Astrocyte of the hippocampus (primary cell): ENCODE results near the gene SNX9.
"Not testable (repeated sequence)": the region's sequence is repeated elsewhere in the genome, so short reads cannot be mapped to it uniquely, and the experiment has no call there.

Experiments
- DNase-seq: peaks from one replicate; pipeline ENCODE4 v3.0.0; 2011; ENCODE audit warnings: low read depth, low spot score

The SNX9 gene

GRCh38 chr6:157823001-157823527 lies at the start of gene SNX9:
SNX9 (plus strand) TSS chr6:157823246; CDS start chr6:157823435, 189 bp downstream.
- DNase-seq = peak; percentile 92

GRCh38 chr6:157773248-157773773 lies 49.7 kb upstream of the SNX9 start:
- DNase-seq = no peak

DNA sequence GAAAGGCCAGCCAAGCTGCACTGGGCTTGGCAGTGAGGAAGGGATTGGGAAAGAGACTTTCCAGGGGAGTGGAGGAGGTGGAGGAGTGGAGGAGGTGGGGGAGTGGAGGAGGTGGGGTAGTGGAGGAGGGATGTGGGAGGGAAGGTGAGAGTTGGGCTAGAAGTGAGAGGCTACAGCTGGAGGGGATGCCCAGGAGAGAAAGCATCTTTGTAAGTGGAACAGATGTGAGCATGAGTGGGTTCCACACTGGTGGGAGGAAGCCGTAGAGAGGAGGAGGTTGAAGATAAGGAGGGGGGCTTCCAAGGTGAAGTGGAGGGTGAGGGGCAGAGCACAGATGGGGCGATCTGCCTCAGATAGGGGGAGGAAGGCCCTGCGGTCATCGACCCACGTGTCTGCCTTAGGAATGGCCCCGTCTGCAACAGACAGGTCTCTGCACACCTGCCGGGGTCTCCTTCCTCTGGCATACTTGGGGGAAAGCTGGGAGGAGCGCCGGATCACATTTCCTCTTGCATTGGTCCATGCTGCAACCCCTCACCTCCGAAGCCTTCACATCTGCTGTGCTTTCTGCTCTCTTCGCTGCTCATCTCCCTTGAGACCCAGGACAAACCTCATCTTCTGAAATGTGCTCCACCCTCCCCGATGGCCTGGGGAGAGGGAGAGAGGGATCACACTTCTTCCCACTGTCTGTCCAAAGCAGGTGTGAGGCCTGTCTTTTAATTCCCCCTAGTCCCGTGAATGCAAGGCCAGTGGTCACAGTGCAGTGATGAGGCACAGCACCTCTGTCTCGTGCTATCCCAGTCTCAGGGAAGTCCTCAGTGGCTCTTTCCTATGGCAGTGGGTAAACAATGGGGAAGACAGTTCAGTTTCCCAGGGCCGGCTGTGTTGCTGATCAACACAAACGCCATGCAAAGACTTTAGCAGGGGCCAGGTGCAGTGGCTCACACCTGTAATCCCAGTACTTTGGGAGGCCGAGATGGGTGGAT lies 48.6 kb upstream of the SNX9 start:
- no peak for DNase-seq

GRCh38 chr6:157775376-157775775 lies 47.7 kb upstream of the SNX9 start:
- no peak for DNase-seq

DNA sequence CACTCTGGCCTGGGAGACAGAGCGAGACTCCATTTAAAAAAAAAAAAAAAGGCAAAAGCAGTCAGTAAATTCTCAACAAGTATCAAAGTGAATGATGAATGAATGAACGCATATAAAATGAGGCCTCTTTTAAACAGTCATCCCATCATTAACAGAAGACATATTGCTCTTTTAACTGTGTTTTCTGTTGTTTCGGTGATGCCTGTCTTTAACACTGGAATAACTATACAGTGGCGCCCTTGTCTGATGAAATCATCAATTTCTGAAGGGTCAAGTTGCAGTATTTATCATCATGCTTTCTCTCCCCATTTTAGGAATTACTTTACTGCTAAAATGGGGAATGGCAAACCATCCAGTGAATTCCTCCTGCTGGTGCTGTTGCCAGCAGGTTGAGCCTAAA lies 45.7 kb upstream of the SNX9 start:
- no peak for DNase-seq

GRCh38 chr6:157778719-157779118 lies 44.3 kb upstream of the SNX9 start:
- no peak for DNase-seq

DNA sequence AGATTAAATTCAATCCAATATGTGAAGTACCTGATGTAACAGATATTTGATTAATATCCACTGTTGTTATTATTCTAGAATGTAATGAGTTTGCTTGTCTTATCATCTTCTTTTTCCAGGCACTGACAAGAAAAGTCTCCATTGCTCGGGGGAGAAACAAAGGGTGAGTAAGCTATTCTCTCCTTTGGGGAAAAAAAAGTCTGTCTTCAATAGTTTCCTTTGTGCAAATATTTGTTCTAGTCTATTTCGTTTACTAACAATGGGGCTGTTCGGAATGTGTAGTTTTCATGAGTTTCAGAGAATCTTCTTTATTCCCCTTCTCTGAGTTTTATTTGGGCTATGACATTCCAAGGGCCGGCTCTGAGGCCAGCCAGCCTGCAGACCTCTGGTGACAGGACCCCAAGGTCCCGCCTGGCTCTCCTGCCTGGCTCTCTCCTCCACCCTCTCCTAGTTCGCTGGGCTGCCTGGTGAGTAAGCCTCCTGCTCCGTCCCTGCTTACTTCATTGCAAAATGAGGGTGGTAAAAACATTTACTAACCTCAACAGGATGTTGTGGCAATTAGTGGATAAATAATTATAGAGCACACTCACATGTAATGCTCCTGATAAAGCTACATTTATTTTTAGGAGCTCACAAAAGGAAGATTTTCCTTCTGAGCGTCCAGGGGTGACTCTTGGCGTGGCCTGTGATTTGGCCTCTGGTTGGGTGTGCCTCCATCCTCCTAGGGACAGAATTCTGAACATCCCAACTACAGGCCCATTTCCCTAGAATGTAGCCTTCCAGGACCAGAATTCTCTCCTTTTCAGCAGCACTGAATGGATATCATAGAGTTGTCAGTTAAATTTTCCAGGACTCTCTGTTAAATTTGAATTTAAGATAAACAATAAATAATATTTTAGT lies 43.1 kb upstream of the SNX9 start:
- no peak for DNase-seq

- no peak for DNase-seq
Observed at GRCh38 chr6:157785636-157786035, 37.4 kb upstream of the SNX9 start.

DNA sequence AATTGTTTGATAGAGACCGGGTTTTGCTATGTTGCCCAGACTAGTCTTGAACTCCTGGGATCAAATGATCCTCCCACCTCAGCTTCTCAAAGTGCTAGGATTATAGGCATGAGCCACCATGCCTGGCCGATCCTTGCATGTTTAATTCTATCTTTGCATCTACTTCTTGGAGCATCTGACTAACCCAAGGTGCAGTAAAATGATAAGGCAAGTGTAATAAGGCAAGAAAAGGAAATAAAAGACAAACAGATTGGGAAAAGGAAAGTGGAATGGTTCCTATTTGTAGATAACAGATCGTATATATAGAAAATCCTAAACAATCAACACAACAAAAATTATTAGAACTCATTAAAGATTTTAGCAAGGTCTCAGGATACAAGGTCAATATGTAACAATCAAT lies 36.8 kb upstream of the SNX9 start:
- no peak for DNase-seq

DNA sequence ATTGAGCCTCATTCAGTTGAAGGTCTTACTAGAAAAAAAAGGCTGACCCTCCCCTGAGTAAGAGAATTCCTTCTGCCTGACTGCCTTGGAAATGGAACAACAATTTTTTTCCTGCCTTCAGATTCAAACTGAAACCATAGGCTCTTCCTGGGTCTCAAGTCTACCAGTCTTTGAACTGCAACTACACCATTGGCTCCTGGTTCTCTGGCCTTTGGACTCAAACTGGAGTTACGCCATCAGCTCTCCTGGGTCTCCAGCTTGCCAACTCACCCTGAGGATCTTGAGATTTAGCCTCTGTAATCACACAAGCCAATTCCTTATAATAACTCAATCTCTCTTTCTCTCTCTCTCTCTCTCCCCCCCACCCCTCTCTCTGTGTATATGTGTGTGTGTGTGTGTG lies 36.0 kb upstream of the SNX9 start:
- no peak for DNase-seq

DNA sequence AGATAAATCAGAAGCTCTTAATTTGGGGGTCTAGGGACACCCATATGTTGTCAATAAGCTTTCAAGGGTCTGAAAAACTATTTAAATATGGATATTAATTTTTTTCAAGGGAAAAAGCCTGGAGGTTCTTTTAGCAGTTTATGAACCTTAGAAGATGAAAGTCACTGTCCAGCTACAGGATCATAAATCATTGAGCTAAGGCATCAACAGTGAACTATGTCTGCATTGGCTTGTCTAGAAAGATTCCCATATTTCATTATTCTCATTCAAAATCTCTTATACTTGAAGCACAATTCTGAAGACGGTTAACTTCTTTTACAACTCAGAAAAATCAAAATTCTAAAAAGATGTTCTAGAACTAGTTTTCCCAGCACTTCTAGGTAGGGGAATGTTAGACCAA lies 34.9 kb upstream of the SNX9 start:
- no peak for DNase-seq

- no peak for DNase-seq
Observed at GRCh38 chr6:157789297-157789696, 33.7 kb upstream of the SNX9 start.

DNA sequence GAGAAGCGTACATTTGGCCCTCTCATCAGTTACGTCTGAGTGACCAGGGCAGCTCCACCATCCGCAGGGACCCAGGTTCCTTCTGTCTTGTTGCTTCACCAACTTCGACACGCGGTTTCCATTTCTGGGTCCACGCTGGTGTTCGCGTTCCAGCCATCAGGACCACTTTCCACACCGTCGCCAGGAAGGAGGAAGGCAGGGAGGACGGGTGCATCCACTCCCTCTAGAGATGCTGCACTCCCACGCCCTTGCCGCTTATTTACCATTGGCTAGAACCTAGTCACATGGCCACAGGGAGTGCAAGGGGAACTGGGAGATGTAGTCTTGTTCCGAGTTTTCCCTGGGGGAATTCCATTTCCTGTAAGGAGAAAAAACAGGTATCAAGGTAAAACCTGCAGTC lies 33.2 kb upstream of the SNX9 start:
- no peak for DNase-seq

DNA sequence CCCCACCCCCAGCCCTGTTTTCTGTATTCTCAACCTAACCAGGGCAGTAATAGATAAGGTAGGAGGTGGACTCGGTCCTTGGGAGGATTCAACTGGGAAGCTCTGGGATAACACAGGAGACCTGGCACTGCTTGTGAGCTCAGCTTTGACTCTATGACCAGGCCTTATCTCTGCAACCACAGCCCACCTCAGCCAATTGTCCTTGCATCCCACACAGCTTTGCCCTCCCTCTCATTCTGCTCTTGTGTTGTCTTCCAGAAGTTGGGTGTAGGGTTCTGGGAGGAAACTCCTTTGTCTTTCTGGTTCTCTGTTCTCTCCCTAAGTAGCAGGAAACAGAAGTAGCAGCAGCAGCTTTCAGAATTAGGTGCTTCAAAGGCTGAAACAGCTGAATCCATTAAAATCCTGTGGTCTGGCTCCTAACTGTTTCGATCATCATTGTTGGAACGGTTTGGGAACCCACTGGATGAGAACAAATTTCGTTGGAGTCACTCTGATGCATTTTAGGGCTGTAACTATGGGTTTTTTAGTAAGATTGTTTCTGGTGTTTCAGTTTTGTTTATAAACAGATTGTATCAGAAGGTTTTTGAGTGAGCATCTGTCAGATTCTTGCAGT lies 32.4 kb upstream of the SNX9 start:
- DNase-seq = peak; percentile 61

DNA sequence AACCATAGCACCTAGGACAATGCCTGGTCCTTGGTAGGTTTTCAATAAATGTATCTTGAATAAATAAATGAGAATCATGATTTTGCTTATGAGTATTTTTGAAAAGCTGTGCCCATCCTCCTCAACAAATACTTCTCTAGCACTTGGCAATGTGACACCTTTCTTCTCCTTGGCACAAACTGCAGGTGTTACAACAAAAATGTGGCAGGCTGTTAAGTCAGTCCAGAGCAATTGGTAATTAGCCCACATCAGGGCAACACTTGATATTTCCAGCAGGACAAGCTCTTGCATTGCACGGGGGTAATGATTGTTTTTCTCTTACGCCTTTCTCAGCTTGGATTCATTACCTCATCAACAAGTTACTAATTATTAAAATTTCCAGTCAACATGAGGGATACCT lies 31.6 kb upstream of the SNX9 start:
- peak; percentile 38 for DNase-seq

- DNase-seq = no peak
Observed at GRCh38 chr6:157792671-157793070, 30.4 kb upstream of the SNX9 start.

DNA sequence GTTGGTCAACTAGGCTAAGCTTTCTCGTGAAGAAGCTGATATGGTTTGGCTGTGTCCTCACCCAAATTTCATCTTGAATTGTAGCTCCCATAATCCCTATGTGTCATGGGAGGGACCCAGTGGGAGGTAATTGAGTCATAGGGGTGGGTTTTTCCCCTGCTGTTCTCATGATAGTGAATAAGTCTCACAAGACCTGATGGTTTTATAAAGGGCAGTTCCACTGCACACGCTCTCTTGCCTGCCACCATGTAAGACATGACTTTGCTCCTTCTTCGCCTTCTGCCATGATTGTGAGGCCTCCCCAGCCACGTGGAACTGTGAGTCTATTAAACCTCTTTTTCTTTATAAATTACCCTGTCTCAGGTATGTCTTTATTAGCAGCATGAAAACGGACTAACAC lies 29.0 kb upstream of the SNX9 start:
- DNase-seq = not testable (repeated sequence)

- no peak for DNase-seq
Observed at GRCh38 chr6:157795841-157796240, 27.2 kb upstream of the SNX9 start.

- no peak for DNase-seq
Observed at GRCh38 chr6:157798851-157799250, 24.2 kb upstream of the SNX9 start.

- DNase-seq = not testable (repeated sequence)
Observed at GRCh38 chr6:157799561-157799960, 23.5 kb upstream of the SNX9 start.

DNA sequence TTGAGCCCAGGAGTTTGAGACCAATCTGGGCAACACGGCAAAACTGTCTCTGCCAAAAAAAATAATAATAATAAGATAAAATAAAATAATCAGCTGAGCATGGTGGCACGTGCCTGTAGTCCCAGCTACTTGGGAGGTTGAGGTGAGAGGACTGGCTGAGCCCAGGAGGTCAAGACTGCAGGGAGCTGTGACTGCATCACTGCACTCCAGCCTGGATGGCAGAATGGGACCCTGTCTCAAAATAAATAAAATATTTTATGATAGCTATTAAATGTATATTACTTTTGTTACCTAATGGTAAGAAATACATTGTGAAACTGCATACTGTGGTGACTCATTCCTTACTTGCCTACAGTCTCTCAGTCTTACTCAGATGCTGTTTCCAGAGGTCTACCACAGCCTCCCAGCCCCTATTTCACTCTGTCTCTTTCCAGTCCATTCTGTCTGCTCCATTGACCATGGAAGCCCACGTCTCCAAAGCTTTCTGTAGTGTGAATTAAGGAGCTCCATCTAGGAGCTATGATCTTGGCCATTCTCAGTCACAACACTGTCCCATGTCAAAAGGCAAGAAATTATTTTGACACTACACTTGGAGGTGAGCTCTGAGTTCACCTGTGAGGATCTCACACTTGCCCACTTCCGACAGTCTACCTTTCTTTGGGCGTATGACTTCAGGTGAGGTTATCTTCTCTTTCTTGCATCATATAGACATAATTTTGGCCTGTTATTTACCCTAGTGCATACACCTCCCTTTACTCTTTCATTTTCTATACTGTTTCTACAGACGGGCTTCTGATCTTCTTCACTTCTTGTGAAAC lies 22.4 kb upstream of the SNX9 start:
- no peak for DNase-seq
